Measurements from ENCODE around the gene SGTA.
"Not testable (repeated sequence)": the region's sequence is repeated elsewhere in the genome, so short reads cannot be mapped to it uniquely, and the experiment has no call there.

Gene SGTA

DNA sequence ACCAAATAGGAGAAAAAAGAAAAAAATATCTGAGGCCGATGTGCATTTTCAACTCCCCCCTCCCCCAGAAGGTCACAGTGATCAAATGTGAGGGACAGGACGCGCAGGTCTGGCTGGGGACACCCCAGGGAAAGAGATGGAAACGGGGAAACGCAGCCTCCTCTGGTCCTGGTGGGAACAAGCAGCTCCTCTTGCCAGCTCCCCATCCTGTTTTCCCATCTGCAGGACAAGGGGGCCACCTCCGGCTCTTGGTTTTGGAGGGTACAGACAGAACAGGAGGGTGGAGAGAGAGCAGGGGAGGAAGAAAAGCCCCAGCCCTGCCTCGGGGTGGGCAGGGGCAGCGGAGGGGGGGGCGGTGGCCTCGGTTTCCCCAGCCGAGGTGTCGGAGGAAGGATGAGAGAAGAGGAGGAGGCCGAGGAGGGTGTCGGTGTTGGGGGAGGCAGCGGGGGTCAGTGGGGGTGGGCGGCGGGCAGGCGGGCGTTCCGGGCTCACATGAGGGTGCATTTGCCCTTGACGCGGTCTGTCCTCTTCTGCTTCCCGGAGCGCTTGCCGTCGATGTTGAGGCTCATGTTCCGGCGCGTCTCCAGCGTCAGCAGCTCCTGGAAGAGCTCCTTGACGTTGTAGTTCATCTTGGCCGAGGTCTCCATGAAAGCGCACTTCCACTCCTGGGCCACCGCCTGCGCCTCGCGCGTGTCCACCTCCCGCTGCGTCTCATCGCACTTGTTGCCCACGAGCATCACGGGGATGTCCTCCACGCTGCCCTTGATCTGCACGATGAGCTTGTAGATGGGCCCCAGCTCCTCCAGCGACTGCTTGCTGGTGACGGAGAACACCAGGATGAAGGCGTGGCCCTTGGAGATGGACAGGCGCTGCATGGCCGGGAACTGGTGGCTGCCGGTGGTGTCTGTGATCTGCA is 66.1 kb downstream of the SGTA start:
- DNase-seq, result no peak

DNA sequence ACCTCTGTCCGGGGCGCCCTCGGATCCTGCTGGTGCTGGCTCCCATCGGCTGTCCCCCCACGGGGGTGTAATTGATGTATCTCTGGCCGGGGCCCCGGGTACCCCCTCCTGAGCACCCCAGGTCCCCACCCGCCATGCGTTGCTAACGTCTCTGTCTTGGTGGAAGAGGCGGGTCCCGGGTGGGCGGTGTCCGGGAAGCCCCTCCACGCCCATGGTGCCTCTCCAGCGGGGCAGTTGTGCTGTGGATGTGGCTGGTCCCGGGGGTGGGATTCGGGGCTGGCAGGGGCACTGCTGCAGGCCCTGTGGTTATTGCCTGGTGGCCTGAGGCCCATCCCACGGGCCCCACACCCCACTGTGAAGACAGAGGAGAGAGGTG is 66.8 kb downstream of the SGTA start:
- no peak for DNase-seq

GRCh38 chr19:2715470-2716274 is 67.4 kb downstream of the SGTA start:
- DNase-seq, result no peak

- DNase-seq, result no peak
Measured at GRCh38 chr19:2714531-2715269, 68.4 kb downstream of the SGTA start.

GRCh38 chr19:2714102-2714501 is 69.0 kb downstream of the SGTA start:
- not testable (repeated sequence) for DNase-seq

DNA sequence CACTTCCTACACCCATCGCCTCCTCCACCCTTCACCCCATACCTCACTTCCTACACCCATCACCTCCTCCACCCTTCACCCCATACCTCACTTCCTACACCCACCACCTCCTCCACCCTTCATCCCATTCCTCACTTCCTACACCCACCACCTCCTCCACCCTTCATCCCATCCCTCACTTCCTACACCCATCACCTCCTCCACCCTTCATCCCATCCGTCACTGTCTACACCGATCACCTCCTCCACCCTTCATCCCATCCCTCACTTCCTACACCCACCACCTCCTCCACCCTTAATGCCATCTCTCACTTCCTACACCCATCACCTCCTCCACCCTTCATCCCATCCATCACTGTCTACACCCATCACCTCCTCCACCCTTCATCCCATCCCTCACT is 69.9 kb downstream of the SGTA start:
- DNase-seq, result not testable (repeated sequence)

- no peak for DNase-seq
Measured at GRCh38 chr19:2711875-2712205, 71.2 kb downstream of the SGTA start.

- DNase-seq, result no peak
Measured at GRCh38 chr19:2711172-2711874, 71.8 kb downstream of the SGTA start.

GRCh38 chr19:2706251-2706650 is 76.8 kb downstream of the SGTA start:
- DNase-seq, result no peak
